HG03196 (cell line): ENCODE data around the gene TAOK3.
"Not testable (repeated sequence)": the region's sequence is repeated elsewhere in the genome, so short reads cannot be mapped to it uniquely, and the experiment has no call there.

Experiments used
- ATAC-seq: cut with Tn5 transposase; IDR thresholded peaks from one replicate; pipeline ENCODE4 v1.9.1; 2021; ENCODE audit not compliant: unreplicated experiment

The TAOK3 gene

GRCh38 chr12:118372541-118373495 lies at the start of gene TAOK3:
Gene TAOK3, minus strand, starts transcription at chr12:118372907. Its CDS starts 117,340 bp downstream, at chr12:118255567.
- peak; percentile 72 for ATAC-seq

- no peak for ATAC-seq
Measured at GRCh38 chr12:118420673-118421072, 48.0 kb upstream of the TAOK3 start.

- ATAC-seq = no peak
Measured at GRCh38 chr12:118418385-118419057, 45.8 kb upstream of the TAOK3 start.

- ATAC-seq = no peak
Measured at GRCh38 chr12:118417942-118418341, 45.2 kb upstream of the TAOK3 start.

GRCh38 chr12:118409834-118410233 lies 37.1 kb upstream of the TAOK3 start:
- ATAC-seq = no peak

- ATAC-seq = not testable (repeated sequence)
Measured at GRCh38 chr12:118408241-118408640, 35.5 kb upstream of the TAOK3 start.

- no peak for ATAC-seq
Measured at GRCh38 chr12:118404876-118405521, 32.3 kb upstream of the TAOK3 start.

GRCh38 chr12:118402251-118402650 lies 29.5 kb upstream of the TAOK3 start:
- no peak for ATAC-seq

- no peak for ATAC-seq
Measured at GRCh38 chr12:118398940-118399339, 26.2 kb upstream of the TAOK3 start.

GRCh38 chr12:118398524-118398923 lies 25.8 kb upstream of the TAOK3 start:
- no peak for ATAC-seq

GRCh38 chr12:118397708-118398440 lies 25.2 kb upstream of the TAOK3 start:
- ATAC-seq = no peak

- ATAC-seq = no peak
Measured at GRCh38 chr12:118391836-118392235, 19.1 kb upstream of the TAOK3 start.

GRCh38 chr12:118391424-118391823 lies 18.7 kb upstream of the TAOK3 start:
- ATAC-seq = no peak

GRCh38 chr12:118377884-118378470 lies 5.3 kb upstream of the TAOK3 start:
- ATAC-seq = no peak

GRCh38 chr12:118377021-118377883 lies 4.5 kb upstream of the TAOK3 start:
- no peak for ATAC-seq

GRCh38 chr12:118376089-118377020 lies 3.6 kb upstream of the TAOK3 start, which contains the start of gene SUDS3:
Gene SUDS3, plus strand, starts transcription at chr12:118376555. Its CDS starts 137 bp downstream, at chr12:118376692.
- ATAC-seq = peak; percentile 37

GRCh38 chr12:118375348-118375747 lies 2.6 kb upstream of the TAOK3 start:
- no peak for ATAC-seq

GRCh38 chr12:118374909-118375308 lies 2.2 kb upstream of the TAOK3 start:
- no peak for ATAC-seq
